Measurements from ENCODE around the gene NCOA6.
"Not testable (repeated sequence)": the region's sequence is repeated elsewhere in the genome, so short reads cannot be mapped to it uniquely, and the experiment has no call there.

The NCOA6 gene

DNA sequence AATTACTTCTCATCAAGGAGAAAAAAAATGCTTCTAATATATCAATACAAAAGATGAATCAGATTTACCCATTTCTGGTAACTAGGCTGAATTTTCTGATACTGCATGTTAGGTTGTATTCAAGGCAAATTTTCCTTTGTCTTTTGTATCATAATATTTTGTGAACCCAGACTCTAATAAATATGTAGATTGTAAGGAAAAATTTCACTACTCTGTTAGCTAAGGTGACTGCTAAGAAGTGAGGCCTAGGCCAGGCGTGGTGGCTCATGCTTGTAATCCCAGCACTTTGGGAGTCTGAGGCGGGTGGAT is 108.6 kb downstream of the NCOA6 start:
- no peak for DNase-seq

DNA sequence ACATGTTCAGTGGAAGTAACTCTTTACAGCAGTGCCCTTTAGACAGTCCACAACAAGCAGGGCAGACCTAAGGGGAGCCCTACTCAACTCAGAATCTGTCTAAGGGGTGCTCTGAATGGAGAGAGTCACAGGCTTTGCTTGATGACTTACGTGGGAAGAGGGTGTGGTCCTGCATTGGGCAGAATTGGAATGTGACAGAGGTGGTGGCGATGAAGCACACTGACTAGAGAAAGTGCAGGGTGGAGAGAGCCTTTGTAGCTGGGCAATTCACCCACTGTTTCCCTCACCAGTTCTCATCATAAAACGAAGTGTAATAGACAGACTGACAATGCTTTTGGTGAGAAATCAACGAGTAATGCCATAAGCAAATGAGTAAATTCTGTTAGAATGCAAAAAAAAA is 110.1 kb downstream of the NCOA6 start:
- no peak for DNase-seq

DNA sequence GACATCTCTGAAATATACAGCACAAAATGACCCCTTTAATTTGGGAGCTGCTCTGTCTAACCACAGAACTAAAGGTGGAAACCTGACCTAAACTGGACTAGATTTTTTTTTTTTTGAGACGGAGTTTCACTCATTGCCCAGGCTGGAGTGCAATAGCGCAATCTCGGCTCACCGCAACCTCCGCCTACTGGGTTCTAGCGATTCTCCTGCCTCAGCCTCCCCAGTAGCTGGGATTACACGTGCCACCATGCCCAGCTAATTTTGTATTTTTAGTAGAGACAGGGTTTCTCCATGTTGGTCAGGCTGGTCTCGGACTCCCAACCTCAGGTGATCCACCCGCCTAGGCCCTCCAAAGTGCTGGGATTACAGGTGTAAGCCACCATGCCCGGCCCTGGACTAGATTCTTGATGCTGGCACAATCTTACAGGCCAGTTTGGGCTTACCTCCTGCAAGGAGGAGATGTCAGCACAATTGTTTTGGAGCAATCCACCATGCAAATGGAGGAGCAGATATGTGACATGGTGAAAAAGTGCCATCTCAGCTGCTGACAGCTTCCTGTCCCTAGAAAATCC is 111.4 kb downstream of the NCOA6 start:
- DNase-seq, result not testable (repeated sequence)

DNA sequence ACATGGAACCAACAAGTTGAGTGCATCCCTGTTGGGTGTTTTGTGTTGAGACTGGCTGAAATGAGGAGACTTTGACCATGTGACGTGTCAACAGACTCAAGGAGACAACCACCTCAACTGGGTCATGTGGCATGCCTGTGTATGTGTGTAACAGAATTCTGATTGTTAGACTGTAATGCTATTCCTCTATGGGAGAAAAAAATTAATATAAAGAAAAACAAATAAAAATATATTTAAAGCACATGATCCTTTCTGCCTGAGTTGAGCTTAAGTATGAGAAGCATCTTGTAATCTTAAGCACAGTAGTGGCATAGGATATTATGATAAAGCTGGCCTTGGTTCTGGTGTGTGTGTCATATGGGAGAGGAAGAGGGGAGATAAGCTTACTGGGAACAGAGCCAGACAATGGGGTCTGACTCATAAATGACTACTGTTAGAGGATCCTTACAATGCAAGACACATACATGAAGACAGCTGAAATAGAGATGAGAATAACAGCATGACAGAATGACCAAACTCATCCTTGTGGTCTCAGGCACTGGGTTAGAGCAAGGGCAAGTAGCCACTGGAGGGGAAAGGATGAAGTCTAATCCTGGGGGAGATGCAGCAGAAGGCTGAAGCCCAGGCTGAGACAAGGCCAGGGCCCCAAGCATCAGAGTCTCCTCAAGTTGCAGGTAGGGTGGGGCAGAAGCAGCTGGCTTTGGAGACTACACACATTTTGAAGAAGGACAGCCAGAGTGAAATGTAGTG is 112.1 kb downstream of the NCOA6 start:
- DNase-seq, result peak; percentile 53

DNA sequence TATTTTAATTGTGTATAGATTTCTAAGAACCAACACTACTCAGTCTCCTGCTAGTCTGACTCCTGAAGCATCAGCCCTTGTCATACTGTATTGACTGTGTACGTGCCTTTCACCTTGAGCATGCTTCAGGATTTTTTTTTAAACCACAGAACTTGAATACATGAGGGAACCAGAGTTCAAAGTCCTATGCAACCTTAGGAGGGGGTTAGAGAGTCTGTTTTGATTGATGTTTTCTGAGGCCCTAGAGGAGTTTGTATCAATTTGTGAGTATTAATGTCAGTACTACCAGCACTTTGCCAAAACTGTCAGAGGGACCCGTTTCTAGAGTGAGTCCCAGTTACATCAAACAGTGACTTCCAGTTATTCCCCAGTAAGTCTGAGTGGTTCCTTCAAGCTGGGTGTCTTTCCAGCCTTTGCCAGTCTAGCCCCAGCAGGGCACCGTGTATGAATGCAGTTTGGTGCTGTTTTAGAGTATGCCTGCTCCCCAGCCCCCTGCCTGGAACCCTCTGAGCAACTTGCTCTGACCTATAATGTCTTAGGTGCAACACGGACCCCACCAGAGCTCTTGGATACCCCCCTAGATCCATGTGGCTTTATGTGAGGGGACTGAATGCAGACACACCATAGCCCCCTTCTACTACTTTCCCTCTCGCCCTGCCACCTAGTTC is 112.8 kb downstream of the NCOA6 start:
- DNase-seq, result no peak

DNA sequence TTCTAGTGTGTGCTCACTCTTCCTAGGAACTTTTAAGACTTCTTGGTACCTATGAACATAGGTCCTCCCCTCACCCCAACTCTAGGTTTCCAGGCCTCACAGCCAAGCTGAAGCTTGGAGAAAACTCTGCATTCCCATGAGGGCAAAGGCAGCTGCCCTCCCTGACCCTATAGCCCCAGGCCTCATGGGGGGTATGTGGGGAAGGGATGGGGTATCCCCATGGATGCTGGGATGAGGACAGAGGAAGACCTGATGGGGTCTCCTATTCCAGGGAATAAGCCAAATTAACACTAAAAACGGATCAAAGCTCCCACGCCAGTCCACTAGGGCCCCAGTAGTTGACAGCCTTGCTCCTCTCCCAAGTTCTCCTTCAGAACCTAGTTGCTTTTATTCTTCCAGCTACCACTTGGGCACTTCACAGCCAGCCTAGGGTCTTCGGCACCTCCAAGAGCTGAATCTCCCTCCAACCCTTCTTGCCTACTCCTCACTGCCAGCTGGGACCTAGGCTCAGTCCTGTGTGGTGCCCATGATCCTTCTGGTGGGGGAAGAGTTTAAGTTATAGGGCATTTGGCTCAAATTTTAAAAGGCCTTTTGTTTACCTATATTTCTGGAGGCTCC is 113.5 kb downstream of the NCOA6 start:
- DNase-seq, result no peak

DNA sequence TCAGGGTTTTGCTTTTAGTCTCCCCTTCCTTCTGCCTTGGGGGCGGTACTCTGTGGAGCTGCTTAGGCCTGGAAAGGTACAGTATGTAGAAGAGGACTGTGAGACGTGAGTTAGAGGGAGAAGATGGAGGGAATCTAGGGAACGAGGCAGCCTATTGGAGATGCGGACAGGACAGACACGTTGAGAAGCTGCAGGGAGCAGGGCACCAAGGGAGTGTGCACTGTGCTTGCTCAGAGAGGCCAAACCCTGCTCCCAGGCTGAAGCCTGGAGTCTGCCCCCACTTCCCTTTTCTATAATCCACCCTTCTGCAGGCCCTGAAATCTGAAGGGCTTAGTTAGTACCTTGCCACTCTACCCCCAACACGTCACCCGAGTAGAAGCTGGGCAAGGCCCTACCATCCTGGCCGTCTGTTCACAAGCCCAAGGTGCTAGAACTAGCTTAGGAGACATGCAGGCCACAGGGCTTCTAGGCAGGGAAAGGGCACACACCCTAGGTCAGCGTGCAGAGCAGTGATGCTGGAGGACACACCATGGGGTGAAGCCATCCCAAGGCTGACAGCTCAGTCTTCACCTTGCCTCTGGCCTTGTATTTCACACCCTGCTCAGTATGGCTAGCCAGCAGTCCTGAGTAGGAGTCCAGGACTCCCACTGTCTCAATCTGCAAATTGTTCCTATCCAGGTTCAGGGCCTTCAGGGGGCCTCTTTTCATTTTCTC is 114.4 kb downstream of the NCOA6 start:
- DNase-seq, result no peak

DNA sequence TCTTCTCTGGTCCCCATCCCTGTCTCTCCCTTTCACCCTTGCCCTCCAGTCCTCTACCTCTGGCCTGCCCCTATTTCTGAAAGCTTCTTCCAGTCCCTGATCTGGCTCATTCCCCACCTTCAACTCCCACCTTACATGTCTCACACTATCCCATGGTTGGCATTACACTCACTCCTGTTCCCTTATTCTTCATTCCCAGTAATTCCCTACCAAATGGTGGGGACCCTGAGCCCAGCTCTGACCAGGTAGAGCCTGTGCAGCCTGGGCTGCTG is 114.9 kb downstream of the NCOA6 start:
- DNase-seq, result no peak

DNA sequence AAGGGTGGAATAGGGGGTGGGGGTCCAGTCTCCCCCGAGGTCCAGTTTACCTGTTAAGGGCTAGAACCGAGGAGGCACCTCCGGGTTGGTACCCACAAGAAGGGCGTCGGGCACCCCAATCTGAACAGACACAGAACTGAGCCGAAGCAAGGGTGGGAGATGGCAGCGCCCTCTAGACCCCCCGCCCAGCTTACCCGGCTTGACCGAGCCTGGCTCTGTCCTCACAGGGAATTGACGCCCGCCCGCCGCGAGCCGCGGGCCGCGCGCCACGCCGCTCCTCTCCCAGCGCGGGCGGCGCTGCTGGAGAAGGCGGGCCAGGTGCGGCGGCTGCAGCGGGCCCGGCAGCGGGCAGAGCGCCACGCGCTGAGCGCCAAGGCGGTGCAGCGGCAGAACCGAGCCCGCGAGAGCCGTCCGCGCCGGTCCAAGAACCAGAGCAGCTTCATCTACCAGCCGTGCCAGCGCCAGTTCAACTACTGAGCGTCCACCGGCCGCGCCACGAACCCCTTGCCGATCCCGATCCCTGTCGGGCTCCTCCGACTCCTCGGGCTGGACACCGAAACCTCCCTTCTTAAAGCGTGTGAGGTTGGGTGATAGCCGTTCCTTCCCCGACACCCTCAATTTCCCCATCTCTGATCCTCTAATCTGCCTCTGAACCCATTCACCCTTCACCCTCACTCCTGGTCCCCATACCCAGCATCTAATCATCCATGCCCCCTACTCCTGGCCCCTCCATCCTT is 115.5 kb downstream of the NCOA6 start:
- no peak for DNase-seq

DNA sequence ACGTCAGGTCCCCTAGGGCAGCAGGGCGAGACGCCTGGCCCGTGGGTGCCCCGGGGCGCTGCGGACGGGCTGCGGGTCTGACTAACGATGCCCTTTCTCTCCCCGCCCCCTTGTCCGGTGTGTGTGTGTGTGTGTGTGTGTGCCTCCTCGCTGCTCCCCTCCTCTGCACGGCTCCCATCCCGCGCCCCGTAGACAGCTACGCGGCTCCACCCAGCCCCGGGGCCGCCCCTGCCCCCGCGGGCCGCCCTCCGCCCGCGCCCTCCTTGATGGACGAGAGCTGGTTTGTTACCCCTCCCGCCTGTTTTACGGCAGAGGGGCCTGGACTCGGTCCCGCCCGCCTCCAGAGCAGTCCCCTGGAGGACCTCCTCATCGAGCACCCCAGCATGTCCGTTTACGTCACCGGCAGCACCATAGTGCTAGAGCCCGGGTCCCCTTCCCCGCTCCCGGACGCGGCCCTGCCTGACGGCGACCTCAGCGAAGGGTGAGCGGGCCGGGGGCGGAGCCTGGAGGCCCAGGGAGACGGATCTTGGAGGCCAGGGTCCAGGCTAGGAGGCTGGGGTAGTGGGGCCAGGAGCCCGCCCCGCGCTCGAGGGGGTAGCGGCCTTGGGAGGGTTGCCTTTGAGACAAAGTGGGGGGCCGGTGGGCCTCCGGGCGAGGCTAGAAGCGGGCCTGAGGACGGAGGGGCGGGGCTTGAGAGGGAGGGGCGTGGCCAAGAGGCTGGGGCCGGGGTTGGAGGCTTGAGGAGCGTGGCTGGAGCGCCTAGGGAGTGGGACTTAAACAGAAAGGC is 116.2 kb downstream of the NCOA6 start:
- DNase-seq, result peak; percentile 80

DNA sequence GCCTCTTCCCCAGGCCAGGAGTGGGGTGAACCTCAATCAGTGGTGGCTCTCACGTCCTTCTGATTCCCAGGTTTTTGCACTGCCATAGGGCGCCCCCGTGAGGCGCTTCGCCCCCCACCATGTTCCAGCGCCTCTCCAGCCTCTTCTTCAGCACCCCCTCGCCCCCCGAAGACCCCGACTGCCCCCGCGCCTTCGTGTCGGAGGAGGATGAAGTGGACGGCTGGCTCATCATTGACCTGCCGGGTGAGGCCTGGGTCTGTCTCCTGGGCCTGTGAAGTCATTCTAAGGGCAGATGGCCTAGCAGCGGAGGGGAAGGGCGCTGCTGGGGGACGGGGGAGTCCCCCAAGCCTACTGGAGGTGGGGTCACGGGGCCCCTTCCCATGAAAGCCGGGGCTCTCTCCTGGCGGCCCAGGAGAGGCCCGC is 116.8 kb downstream of the NCOA6 start:
- peak; percentile 67 for DNase-seq

DNA sequence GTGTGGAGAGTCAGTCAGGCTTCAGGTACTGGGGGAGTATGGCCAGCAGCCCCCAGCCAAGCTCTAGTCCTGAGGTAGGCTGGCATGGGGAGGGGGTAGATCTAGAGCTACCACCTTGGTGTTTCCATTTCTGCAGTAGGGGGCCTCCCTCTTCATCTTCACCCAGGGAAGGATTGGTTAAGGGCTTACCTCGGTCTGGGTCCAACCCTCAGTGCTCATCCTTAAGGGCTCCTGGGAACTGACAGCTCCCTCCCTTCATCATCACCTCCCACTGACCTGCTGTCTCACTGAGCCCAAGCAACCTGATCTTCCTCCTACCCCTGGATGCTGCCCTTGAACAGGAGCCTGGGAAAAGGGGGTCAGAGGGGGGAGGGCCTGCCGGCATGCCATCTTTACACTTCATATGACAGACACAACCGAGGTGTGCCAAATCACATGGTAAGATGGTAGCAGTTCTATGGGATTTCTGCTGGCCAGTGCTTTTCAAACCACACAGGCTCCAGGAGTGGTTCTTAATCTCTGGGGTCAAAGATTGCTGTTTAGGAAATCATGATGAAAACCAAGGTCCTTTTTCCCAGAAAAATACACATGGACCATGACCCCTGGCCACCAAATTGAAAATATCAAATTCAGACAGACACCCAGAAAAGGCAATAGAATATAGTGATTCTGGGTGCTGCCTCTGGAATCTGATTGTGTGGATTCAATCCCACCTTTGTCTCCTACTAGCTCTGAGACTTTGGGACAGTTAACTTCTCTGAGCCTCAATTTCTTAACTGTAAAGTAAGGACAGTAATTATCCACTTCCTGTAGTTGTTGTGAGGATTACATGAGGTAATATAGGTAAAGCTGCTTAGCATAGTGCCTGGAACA is 118.3 kb downstream of the NCOA6 start:
- DNase-seq, result no peak

DNA sequence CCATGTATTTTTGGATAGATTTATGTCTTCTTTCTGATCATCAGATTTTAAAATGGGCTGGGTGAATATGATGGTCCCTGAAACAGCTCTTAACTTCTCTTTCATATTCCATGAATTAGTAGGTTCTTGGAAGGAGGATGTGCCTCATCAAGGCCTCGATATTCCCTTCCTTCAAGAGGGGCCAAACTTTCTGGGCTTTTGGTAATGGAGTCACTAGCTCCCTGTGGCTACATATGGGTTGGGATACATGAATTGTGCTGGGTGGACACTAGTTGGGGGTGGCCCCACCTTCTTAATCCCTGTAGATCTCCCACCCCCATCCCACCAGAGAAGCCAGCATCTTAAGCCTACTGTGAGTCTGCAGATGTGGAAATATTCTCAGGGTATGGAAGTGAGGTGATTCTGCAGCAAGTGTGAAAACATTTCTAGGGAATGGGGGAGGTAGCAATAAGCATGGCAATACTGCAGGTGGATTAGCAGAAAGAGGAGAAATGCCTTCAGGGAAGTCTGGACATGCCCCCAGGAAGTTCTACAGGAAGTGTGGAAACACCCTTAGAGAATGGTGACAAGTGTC is 119.1 kb downstream of the NCOA6 start:
- DNase-seq, result no peak

DNA sequence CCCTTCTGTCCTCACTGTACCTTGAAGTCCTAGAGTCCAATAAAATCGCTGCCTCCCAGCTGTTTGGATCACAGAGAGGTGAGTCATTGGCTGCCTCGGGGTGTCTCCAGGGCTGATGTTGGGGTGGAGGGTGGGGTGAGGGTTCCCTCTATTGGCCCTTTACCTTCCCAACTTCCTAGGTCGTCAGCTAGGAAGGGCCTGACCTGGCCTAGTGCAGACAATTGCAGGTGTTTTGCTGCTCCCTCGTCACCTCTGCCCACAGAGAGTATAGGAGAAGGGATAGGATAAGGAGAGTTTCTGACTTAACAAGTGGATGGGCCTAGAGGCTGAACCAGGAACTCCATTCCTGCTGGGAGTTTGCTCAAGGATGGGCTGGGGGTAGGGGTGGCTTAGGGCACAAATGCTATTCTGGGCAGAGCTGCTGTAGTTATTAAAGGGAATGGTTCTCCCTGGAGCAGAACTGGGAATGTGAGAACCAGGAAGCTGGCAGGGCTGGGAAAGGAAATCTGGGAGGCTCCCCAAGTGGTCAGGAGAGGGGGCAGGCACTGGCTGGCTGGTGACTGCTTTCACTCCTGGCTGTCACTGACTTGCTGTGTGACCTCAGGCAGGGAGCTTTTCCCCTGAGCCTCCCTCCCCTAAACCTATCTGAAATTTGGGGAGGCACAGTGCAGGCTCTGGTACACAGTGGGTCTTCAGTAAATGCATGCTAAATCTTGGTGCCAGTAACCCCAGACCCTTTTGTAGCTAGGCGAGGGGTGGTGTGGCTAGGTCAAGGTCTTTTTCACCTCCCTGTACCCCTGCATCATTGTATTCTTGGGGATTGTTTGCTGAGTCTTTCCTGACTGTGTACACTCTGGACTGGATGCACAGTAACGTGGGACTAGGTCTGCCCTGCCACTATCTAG is 119.8 kb downstream of the NCOA6 start:
- peak; percentile 23 for DNase-seq

DNA sequence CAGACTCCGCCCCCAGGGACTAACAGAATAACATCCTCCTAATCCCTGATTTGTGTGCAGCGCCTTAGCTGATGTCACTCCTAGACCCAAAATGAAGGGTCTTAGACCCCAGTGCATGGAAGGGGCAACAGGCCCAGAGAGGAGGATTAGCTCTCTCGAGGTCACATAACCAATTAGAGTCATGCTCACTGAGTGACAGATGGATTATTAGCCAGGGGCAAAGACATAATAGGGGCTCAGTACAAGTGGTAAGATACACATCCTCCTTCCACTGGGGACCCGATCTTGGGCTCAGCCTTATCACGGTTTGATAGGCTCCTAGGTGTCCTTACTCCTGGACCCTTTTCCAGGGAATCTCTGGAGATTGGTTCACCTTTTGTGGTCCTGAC is 120.4 kb downstream of the NCOA6 start:
- DNase-seq, result no peak

DNA sequence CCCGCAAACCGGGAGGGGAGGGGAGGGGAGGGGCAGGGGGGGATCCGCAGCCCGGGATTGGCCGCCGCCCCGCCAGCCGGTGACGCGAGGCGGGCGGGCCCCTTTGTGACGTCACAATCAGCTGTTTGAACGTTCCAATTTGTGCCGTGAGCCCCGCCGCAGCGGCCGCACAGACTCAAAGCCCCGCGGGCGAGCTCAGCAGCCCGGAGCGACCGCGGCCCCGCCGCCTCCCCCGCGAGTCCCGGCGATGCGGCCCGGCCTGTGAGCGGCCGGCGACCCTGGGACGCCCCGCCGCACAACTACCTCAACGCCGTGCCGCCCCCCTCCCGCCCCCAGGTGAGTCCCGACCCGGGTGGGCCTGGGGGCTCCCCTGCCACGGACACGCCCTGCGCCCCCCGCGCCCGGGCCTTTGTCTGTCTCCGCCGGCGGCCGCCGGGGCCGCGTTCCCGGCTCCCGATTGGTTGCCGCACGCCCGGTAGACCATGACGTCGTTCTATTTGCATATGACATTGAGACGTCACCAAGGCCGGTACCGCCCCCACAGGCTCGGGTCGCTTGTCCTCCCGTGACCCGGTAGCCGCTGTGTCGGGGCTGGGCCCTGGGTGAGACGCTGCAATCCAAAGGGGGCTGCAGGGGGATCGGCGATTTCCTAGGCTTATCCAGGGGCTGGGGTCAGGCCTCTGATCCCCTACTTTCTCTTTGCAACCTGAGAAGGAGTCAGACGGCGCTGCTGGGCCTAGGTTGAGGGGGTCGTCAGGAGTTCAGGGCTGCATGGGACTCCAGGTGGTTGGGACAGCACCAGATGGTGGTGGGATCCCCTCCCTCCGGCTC is 121.1 kb downstream of the NCOA6 start, which contains the start of gene TP53INP2:
TP53INP2 (plus strand) TSS at position 168 of the 831 bp plus-strand sequence. CDS start 4,396 bp downstream, outside the sequence.
- peak; percentile 86 for DNase-seq

DNA sequence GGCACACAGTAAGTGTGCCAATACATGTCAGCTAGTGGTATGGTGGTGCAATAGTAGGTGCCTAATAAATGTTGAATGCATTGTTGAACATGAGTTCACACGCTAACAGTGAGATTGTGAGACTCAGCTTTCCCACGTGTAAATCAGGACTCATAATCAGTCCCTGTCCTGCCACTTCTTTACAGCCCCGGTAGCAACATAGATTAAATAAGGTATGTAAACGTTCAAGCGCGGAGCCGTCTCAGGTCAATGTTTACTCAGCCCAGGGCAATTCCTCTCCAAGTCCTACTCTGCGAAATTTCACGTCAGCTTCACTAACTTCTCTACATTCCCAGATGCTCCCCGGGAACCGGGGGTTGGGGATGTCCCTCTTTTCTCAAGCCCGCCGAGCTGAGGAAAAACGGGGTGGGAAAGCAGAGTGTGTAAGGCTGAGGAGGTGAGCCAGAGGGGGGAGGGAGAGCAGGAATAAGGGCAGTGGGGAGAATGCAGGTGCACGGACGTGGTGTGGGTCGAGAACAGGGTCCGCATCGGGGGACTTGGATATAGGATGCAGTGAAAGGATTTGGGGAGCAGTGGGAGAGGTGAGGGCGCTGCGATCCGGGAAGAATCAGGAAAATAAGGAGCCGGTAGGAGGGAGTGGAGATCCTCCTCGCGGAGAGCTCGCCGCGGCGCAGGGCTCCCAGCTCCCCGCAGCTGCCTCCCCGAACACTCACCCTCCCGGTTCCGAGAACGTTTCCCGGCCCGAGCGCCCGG is 121.9 kb downstream of the NCOA6 start:
- DNase-seq, result no peak

DNA sequence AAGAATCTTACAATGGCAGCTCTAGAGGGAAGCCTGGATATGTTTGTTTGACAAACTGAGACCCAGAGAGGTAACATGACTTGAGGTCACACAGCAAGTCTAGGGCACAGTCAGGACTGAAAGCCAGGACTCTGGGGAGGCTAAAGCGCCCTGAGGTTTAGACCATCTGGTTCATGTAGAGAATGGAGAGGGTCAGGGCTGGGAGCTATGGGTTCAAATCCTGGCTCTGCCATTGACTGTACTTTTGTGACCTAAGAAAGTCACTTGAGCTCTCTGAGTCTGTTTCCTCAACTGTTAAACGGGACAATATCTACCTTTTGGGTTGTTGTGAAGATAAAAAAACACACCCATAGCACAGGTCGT is 122.4 kb downstream of the NCOA6 start:
- no peak for DNase-seq
